Breast epithelium (tissue), 4 donors: ENCODE results near the gene LRRC1. TPM values are rescaled to one million over a fixed set of nuclear protein-coding genes. Genes with fewer than 3 reads are reported as not detected.

Experiments
- DNase-seq, 2 donors: peaks; one replicate each; pipeline ENCODE4 v3.0.0-alpha.2; 2019; ENCODE audit warnings: low spot score in 2 of 2
- H3K27ac ChIP-seq, 2 donors: fragments of 200-600 bp; sonication (generic) in 1 of 2; one replicate each; pipeline ENCODE4 v1.5.1; 2016 to 2019; ENCODE audit warnings: mild to moderate bottlenecking in 1 of 2
- H3K27me3 ChIP-seq, 2 donors: fragments of 200-600 bp; sonication (generic) in 1 of 2; one replicate each; pipeline versions ENCODE4 v1.5.1 to v1.6.0; 2017 to 2019; ENCODE audit warnings: control low read depth in 1 of 2, mild to moderate bottlenecking in 1 of 2
- H3K36me3 ChIP-seq: fragments of 200-600 bp; one replicate; pipeline ENCODE4 v1.5.1; 2019
- H3K4me1 ChIP-seq, 2 donors: fragments of 200-600 bp; sonication (generic); one replicate each; pipeline ENCODE4 v1.5.1; 2016 to 2019; ENCODE audit warnings: control low read depth in 1 of 2
- H3K4me3 ChIP-seq, 3 donors: fragments of 200-600 bp; sonication (generic); 1 replicate in 2 of 3; 2 replicates in 1 of 3; pipeline ENCODE4 v1.5.1; 2016 to 2019; ENCODE audit warnings: mild to moderate bottlenecking in 3 of 3, moderate library complexity in 2 of 3
- H3K9me3 ChIP-seq, 2 donors: fragments of 200-600 bp; sonication (generic) in 1 of 2; one replicate each; pipeline ENCODE4 v1.5.1; 2016 to 2019; ENCODE audit warnings: control low read depth in 1 of 2
- CTCF ChIP-seq, 3 donors: fragments of 450-650 bp; IDR thresholded peaks; one replicate each; pipeline ENCODE4 v1.5.1; 2016 to 2017; ENCODE audit warnings: antibody characterized with exemption in 3 of 3, mild to moderate bottlenecking in 3 of 3, moderate library complexity in 3 of 3
- POLR2A ChIP-seq: fragments of 450-650 bp; IDR thresholded peaks from one replicate; pipeline ENCODE4 v1.6.1; 2016; ENCODE audit warnings: antibody characterized with exemption, mild to moderate bottlenecking, moderate library complexity
- POLR2AphosphoS5 ChIP-seq, 3 donors: sonication (generic); formaldehyde crosslinking; IDR thresholded peaks; one replicate each; pipeline ENCODE4 v1.6.1; 2017; ENCODE audit warnings: antibody characterized with exemption in 3 of 3
- intact Hi-C: fragments of 100-400 bp; cut with DNase I; formaldehyde crosslinking; loops from one replicate; pipeline ENCODE4 v1.15.1; 2023; ENCODE audit warnings: low total_unique reads
- total RNA-seq, 3 donors: library from RNA; depleted of rRNA; stranded (reverse); fragments of >200 nt; gene quantifications; one replicate each; pipeline ENCODE4 v1.1.0, GENCODE V29; 2016

LRRC1 gene
- total RNA-seq, 3 donors from 2014 or later: 10.1 to 37.9 (median 37.4) TPM

GRCh38 chr6:53943395-53943794 lies 148.6 kb downstream of the LRRC1 start:
- H3K27me3 ChIP-seq: no peaks in the 10 kb centered on the region
- TF ChIP-seq POLR2A: no peak
- no peak for TF ChIP-seq POLR2AphosphoS5 (IDR thresholded peaks at IDR 0.05)
- TF ChIP-seq CTCF (IDR thresholded peaks at IDR 0.05): no peak
- intact Hi-C loops: no loop called here
- H3K9me3 ChIP-seq: peaks cover 0 to 6% of the 10 kb centered on the region in 2 donors
- no peak for DNase-seq
- peak overlapping the region in 1 of 3 donors; percentile 6 for H3K4me3 ChIP-seq
- peak overlapping the region in 1 of 2 donors; percentile 44 for H3K27ac ChIP-seq
- H3K4me1 ChIP-seq: peaks cover 0 to 3% of the 10 kb centered on the region in 2 donors
- H3K36me3 ChIP-seq: no peaks in the 10 kb centered on the region

- Histone ChIP-seq H3K36me3 (no peaks in the 10 kb centered on the region), H3K27ac (peak overlapping the region; percentile 15 to 59), H3K9me3 (peaks cover 0 to 6% of the 10 kb centered on the region in 2 donors), H3K4me1 (peaks cover 0 to 3% of the 10 kb centered on the region in 2 donors), H3K4me3 (no peak overlapping the region), H3K27me3 (no peaks in the 10 kb centered on the region)
- DNase-seq: no peak
- TF ChIP-seq POLR2AphosphoS5 (IDR thresholded peaks at IDR 0.05) (no peak), POLR2A (no peak)
- intact Hi-C loops: no loop called here
These were observed 149.3 kb downstream of the LRRC1 start for GRCh38 chr6:53944091-53944490.

GRCh38 chr6:53944543-53944942 lies 149.7 kb downstream of the LRRC1 start:
- DNase-seq: no peak
- no peak overlapping the region for H3K4me3 ChIP-seq
- H3K4me1 ChIP-seq: peaks cover 0 to 3% of the 10 kb centered on the region in 2 donors
- no peaks in the 10 kb centered on the region for H3K27me3 ChIP-seq
- TF ChIP-seq POLR2AphosphoS5 (IDR thresholded peaks at IDR 0.05) (no peak), CTCF (IDR thresholded peaks at IDR 0.05) (no peak), POLR2A (no peak)
- intact Hi-C loops: no loop called here
- peak overlapping the region in 1 of 2 donors; percentile 59 for H3K27ac ChIP-seq
- H3K36me3 ChIP-seq: no peaks in the 10 kb centered on the region
- peaks cover 0 to 8% of the 10 kb centered on the region in 2 donors for H3K9me3 ChIP-seq

- peaks cover 0 to 3% of the 10 kb centered on the region in 2 donors for H3K4me1 ChIP-seq
- DNase-seq: no peak
- H3K27ac ChIP-seq: no peak overlapping the region
These were observed 151.1 kb downstream of the LRRC1 start for GRCh38 chr6:53945765-53946407.

GRCh38 chr6:53947780-53948179 lies 153.0 kb downstream of the LRRC1 start:
- peaks cover 2 to 13% of the 10 kb centered on the region in 2 donors for H3K9me3 ChIP-seq
- H3K4me3 ChIP-seq: no peak overlapping the region
- peaks cover 0 to 3% of the 10 kb centered on the region in 2 donors for H3K4me1 ChIP-seq
- no peaks in the 10 kb centered on the region for H3K27me3 ChIP-seq
- no peak for DNase-seq
- no peak for TF ChIP-seq POLR2AphosphoS5 (IDR thresholded peaks at IDR 0.05)
- no peak overlapping the region for H3K27ac ChIP-seq
- H3K36me3 ChIP-seq: no peaks in the 10 kb centered on the region
- intact Hi-C loops: no loop called here

More at GRCh38 chr6:53945765-53946407, 151.1 kb downstream of the LRRC1 start:
- no peak for TF ChIP-seq POLR2A
- TF ChIP-seq POLR2AphosphoS5 (IDR thresholded peaks at IDR 0.05): no peak
- no peak for TF ChIP-seq CTCF (IDR thresholded peaks at IDR 0.05)
- Histone ChIP-seq H3K27me3 (no peaks in the 10 kb centered on the region), H3K4me3 (no peak overlapping the region), H3K36me3 (no peaks in the 10 kb centered on the region), H3K9me3 (peaks cover 0 to 13% of the 10 kb centered on the region in 2 donors)
- intact Hi-C loops: no loop called here

- H3K27me3 ChIP-seq: no peaks in the 10 kb centered on the region
- peaks cover 2 to 13% of the 10 kb centered on the region in 2 donors for H3K9me3 ChIP-seq
- no peaks in the 10 kb centered on the region for H3K36me3 ChIP-seq
- no peak for TF ChIP-seq POLR2AphosphoS5 (IDR thresholded peaks at IDR 0.05)
- no peak for TF ChIP-seq CTCF (IDR thresholded peaks at IDR 0.05)
- TF ChIP-seq POLR2A: no peak
- H3K4me1 ChIP-seq: no peaks in the 10 kb centered on the region
- no peak overlapping the region for H3K27ac ChIP-seq
- no peak overlapping the region for H3K4me3 ChIP-seq
- no peak for DNase-seq
- intact Hi-C loops: loop anchor here (10.0 kb wide), 1 partner anchor 157 kb away; the partner anchor contains the start of gene LRRC1
These were observed 156.6 kb downstream of the LRRC1 start for GRCh38 chr6:53951383-53951782.
